ENCODE data around the gene EIF1B.

The EIF1B gene

DNA sequence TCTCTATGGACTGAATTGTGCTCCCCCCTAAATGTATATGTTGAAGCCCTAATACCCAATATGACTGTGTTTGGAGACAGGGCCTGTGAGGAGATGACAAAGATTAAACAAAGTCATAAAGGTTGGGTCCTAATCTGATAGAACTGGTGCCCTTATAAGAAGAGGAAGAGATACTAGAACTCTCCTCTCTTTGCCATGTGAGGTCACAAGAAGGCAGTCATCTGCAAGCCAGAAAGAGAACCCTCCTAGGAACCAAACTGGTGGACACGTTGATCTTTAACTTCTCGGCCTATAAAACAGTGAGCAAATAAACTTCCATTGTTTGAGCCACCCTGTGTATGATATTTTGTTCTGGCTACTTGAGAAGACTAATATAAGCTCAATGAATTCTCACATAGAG is 45.9 kb downstream of the EIF1B start:
- no peak for DNase-seq

DNA sequence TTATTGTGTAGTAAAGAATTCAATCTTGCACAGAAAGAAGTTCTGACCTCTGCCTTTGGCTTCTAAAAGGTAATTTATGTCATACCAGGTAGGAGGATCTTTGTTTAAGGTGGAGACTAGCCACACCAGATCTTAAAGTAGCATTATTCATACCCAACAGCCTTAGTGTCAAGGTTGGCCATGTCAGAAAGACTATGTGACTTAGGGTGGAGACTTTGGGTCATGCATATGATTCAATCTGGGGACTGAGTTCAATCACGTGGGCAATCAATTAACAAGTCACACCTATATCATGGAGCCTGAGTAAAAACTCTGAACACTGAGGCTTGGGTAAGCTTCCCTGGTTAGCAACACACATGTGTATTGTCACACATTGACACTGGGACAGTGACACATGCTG is 48.9 kb downstream of the EIF1B start:
- DNase-seq = no peak
